GM21381 (cell line): ENCODE results near the gene TMEM18.

Experiments
- ATAC-seq: cut with Tn5 transposase; IDR thresholded peaks from one replicate; pipeline ENCODE4 v1.9.1; 2021; ENCODE audit warnings: mild to moderate bottlenecking, moderate library complexity; ENCODE audit not compliant: unreplicated experiment

Gene TMEM18

GRCh38 chr2:636641-637405 lies 40.4 kb downstream of the TMEM18 start:
- ATAC-seq, result peak; percentile 62

GRCh38 chr2:635687-636621 lies 41.3 kb downstream of the TMEM18 start:
- ATAC-seq, result no peak

- no peak for ATAC-seq
Observed at GRCh38 chr2:634636-635388, 42.4 kb downstream of the TMEM18 start.

- no peak for ATAC-seq
Observed at GRCh38 chr2:634041-634440, 43.2 kb downstream of the TMEM18 start.

- no peak for ATAC-seq
Observed at GRCh38 chr2:633371-633770, 43.8 kb downstream of the TMEM18 start.

- ATAC-seq, result no peak
Observed at GRCh38 chr2:632471-632870, 44.7 kb downstream of the TMEM18 start.

GRCh38 chr2:631741-632140 lies 45.5 kb downstream of the TMEM18 start:
- no peak for ATAC-seq

- no peak for ATAC-seq
Observed at GRCh38 chr2:630451-631320, 46.5 kb downstream of the TMEM18 start.

GRCh38 chr2:629961-630360 lies 47.2 kb downstream of the TMEM18 start:
- ATAC-seq, result no peak

GRCh38 chr2:628651-629050 lies 48.6 kb downstream of the TMEM18 start:
- ATAC-seq, result no peak

GRCh38 chr2:627926-628560 lies 49.2 kb downstream of the TMEM18 start:
- ATAC-seq, result no peak

GRCh38 chr2:627340-627709 lies 49.9 kb downstream of the TMEM18 start:
- no peak for ATAC-seq

GRCh38 chr2:626491-627339 lies 50.5 kb downstream of the TMEM18 start:
- no peak for ATAC-seq

- no peak for ATAC-seq
Observed at GRCh38 chr2:625415-626333, 51.5 kb downstream of the TMEM18 start.

GRCh38 chr2:624551-625347 lies 52.5 kb downstream of the TMEM18 start:
- ATAC-seq, result no peak

- ATAC-seq, result no peak
Observed at GRCh38 chr2:624096-624495, 53.1 kb downstream of the TMEM18 start.
